Activated B cell treated with CpG ODN at 0.5 μM for 24 hours (primary cell): Measurements from ENCODE around the gene MSI2. TPM values are rescaled to one million over a fixed set of nuclear protein-coding genes. Genes with fewer than 3 reads are reported as not detected.

Source experiments
- ATAC-seq: fragments of 200-7000 bp; cut with Tn5 transposase; one replicate; pipeline ENCODE4 v1.10.0; 2021; ENCODE audit warnings: low read depth, mild to moderate bottlenecking, moderate library complexity
- CTCF ChIA-PET: fragments of 350-600 bp; sonication (Branson Sonifier 250); formaldehyde crosslinking; loops from one replicate; lab custom pipeline; 2021; ENCODE audit warnings: antibody characterized with exemption; lab: Charles Lee
- POLR2A ChIA-PET: fragments of 350-600 bp; sonication (Branson Sonifier 250); formaldehyde crosslinking; loops from one replicate; lab custom pipeline; 2021; ENCODE audit warnings: antibody characterized with exemption; lab: Charles Lee
- DNase-seq: peaks from one replicate; pipeline ENCODE4 v3.0.0; 2022
- H3K27ac Mint-ChIP-seq: one replicate; pipeline ENCODE4 v1.8.0; 2020; ENCODE audit warnings: mixed read lengths
- H3K27me3 Mint-ChIP-seq: one replicate; pipeline ENCODE4 v1.8.0; 2021; ENCODE audit warnings: mixed read lengths
- H3K36me3 Mint-ChIP-seq: one replicate; pipeline ENCODE4 v1.8.0; 2021; ENCODE audit warnings: low read depth, mixed read lengths
- H3K4me1 Mint-ChIP-seq: one replicate; pipeline ENCODE4 v1.8.0; 2021; ENCODE audit warnings: mixed read lengths
- H3K4me3 Mint-ChIP-seq: one replicate; pipeline ENCODE4 v1.8.0; 2020; ENCODE audit warnings: mild to moderate bottlenecking, mixed read lengths
- H3K9me3 Mint-ChIP-seq: one replicate; pipeline ENCODE4 v1.8.0; 2020; ENCODE audit warnings: mixed read lengths
- CTCF ChIP-seq: fragments of 200-600 bp; IDR thresholded peaks from one replicate; pipeline ENCODE4 v1.8.0; 2022; ENCODE audit warnings: antibody characterized with exemption, mild to moderate bottlenecking
- intact Hi-C: fragments of 100-400 bp; cut with micrococcal nuclease; formaldehyde crosslinking; loops from one replicate; pipeline ENCODE4 v1.15.1; 2024
- total RNA-seq: library from RNA; stranded (reverse); gene quantifications from 2 replicates; pipeline ENCODE4 v1.2.3, GENCODE V29; 2022

MSI2 gene
- total RNA-seq, 1 donor from 2014 or later = 102 TPM

DNA sequence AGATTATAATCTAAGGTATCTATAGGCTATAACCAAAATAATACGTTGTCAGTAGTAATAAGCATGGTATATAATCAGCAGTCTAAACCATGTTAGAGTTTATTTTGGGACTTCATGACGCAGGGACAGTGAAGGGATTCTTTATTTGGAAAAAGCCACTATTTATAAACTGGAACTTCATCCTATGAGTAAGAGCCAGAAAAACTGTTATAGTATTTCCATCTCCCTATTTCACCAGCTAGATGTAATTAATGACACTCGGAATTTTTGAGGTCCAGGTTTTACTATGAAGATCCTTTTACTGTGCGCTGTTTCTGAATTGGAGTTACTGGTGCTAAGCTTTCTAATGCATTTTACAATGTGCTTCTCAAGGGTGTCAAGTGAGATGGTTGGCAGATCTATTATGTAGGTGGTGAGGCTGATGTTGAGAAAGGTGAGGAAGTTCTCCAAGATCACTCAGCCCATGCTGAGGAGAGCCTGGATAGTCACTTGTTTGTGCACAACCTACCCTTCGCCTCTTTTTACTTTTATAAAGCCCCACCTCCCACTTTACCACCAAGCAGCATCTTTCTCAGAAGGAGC lies 149.3 kb downstream of the MSI2 start:
- POLR2A ChIA-PET = interaction anchor here (0.6 kb wide), 1 partner anchor 27 kb away, joined by 4 read pairs; no protein-coding TSS in a partner anchor
- CTCF ChIA-PET = interaction anchor here (1.9 to 3.0 kb wide), 2 partner anchors 162 to 342 kb away, joined by 7 to 15 read pairs; no protein-coding TSS in a partner anchor
- ATAC-seq (no peak), DNase-seq (no peak)
- Mint-ChIP-seq H3K27ac (no peak overlapping the region), H3K4me3 (no peak overlapping the region), H3K27me3 (no peaks in the 10 kb centered on the region), H3K4me1 (peaks cover 25% of the 10 kb centered on the region), H3K9me3 (no peaks in the 10 kb centered on the region), H3K36me3 (peaks cover 50% of the 10 kb centered on the region)
- intact Hi-C loops = loop anchor here (5.0 to 10.0 kb wide), 3 partner anchors 37 to 339 kb away; partner anchors contain the start of genes CCDC182 and MSI2
- TF ChIP-seq CTCF = no peak

GRCh38 chr17:57406131-57406980 lies 150.0 kb downstream of the MSI2 start:
- H3K9me3 Mint-ChIP-seq = no peaks in the 10 kb centered on the region
- ATAC-seq (no peak), DNase-seq (no peak)
- CTCF ChIA-PET = interaction anchor here (1.3 to 2.9 kb wide), 2 partner anchors 163 to 266 kb away, joined by 3 to 16 read pairs; no protein-coding TSS in a partner anchor
- no peaks in the 10 kb centered on the region for H3K27me3 Mint-ChIP-seq
- POLR2A ChIA-PET = interaction anchor here (0.6 to 0.7 kb wide), 2 partner anchors 206 to 428 kb away, joined by 3 to 5 read pairs; no protein-coding TSS in a partner anchor
- no peak for TF ChIP-seq CTCF
- H3K4me3 Mint-ChIP-seq = no peak overlapping the region
- H3K36me3 Mint-ChIP-seq = peaks cover 42% of the 10 kb centered on the region
- H3K4me1 Mint-ChIP-seq = peaks cover 25% of the 10 kb centered on the region
- no peak overlapping the region for H3K27ac Mint-ChIP-seq
- intact Hi-C loops = loop anchor here (5.0 to 10.0 kb wide), 3 partner anchors 36 to 338 kb away; partner anchors contain the start of genes CCDC182 and MSI2

GRCh38 chr17:57406981-57407286 lies 150.6 kb downstream of the MSI2 start:
- no peak for ATAC-seq
- Mint-ChIP-seq H3K4me3 (no peak overlapping the region), H3K27ac (no peak overlapping the region), H3K27me3 (no peaks in the 10 kb centered on the region), H3K9me3 (no peaks in the 10 kb centered on the region), H3K4me1 (peaks cover 25% of the 10 kb centered on the region), H3K36me3 (peaks cover 37% of the 10 kb centered on the region)
- ChIA-PET POLR2A (interaction anchor here (0.6 to 0.7 kb wide), 2 partner anchors 205 to 429 kb away, joined by 3 to 5 read pairs; no protein-coding TSS in a partner anchor), CTCF (interaction anchor here (1.3 to 2.9 kb wide), 2 partner anchors 164 to 265 kb away, joined by 3 to 16 read pairs; no protein-coding TSS in a partner anchor)
- intact Hi-C loops = loop anchor here (5.0 to 10.0 kb wide), 3 partner anchors 35 to 338 kb away; partner anchors contain the start of genes CCDC182 and MSI2
- no peak for TF ChIP-seq CTCF
- DNase-seq = no peak

DNA sequence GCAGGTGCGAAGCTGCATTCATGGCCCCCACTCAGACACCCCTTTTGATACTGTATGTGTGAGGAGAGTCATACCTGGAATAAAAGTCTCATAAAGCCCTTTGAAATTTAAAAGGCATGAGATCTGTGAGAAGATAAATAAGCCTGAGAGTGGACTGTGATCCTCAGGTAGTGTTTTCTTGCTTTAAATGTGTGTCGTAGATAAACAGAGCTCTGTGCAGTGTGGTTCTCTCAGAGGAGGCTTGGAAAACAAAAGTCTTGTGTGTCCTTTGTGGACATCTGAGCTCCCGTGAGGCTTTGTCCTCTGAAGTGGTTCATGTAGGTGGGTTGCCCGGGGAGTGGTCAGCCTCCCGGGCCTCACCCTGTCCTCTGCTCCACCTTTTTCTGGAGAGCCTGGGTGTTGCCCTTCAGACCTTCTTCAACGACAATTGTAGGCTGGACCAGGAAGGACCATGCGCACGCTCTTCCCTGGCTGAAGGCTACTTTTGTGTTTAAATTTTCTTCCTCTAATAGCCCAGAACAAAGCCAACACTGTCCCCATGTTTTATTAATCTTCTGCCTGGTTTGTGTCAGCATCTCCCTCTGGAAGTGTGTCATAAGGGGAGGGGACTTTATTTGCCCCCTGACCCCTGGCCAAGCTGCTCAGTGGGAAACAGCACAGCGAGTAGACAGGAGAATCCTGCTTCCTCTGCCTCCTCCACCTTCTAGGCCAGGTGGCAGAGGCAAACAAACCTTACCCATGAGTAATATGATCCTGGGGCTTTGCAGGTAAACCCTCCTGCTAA lies 151.2 kb downstream of the MSI2 start:
- Mint-ChIP-seq H3K27me3 (no peaks in the 10 kb centered on the region), H3K9me3 (no peaks in the 10 kb centered on the region), H3K4me3 (peak overlapping the region; percentile 55), H3K27ac (peak overlapping the region; percentile 74), H3K4me1 (peaks cover 25% of the 10 kb centered on the region), H3K36me3 (peaks cover 31% of the 10 kb centered on the region)
- ATAC-seq (no peak), DNase-seq (no peak)
- intact Hi-C loops = loop anchor here (5.0 to 10.0 kb wide), 3 partner anchors 35 to 337 kb away; partner anchors contain the start of genes CCDC182 and MSI2
- TF ChIP-seq CTCF = no peak
- POLR2A ChIA-PET = interaction anchor here (0.9 kb wide), 1 partner anchor 12 kb away, joined by 3 read pairs; no protein-coding TSS in a partner anchor
- CTCF ChIA-PET = interaction anchor here (0.7 to 2.9 kb wide), 3 partner anchors 43 to 265 kb away, joined by 3 to 16 read pairs (median 5); no protein-coding TSS in a partner anchor
